ENCODE results near the gene CRYBB1. TPM values are rescaled to one million over a fixed set of nuclear protein-coding genes. Genes with fewer than 3 reads are reported as not detected.

Gene CRYBB1
- total RNA-seq, 1 experiment from 2014 or later = not detected

- DNase-seq (ENCODE audit: low read depth) = peak; percentile 86
These were observed 64.6 kb downstream of the CRYBB1 start for GRCh38 chr22:26553056-26553752.

- DNase-seq (ENCODE audit: low read depth) = no peak
These were observed 65.4 kb downstream of the CRYBB1 start for GRCh38 chr22:26552466-26552865.

- no peak for DNase-seq (ENCODE audit: low read depth)
These were observed 66.3 kb downstream of the CRYBB1 start for GRCh38 chr22:26551568-26551967.

- peak; percentile 95 for DNase-seq (ENCODE audit: low read depth)
These were observed 67.3 kb downstream of the CRYBB1 start for GRCh38 chr22:26550498-26551033.

GRCh38 chr22:26549902-26550497 is 67.8 kb downstream of the CRYBB1 start:
- DNase-seq (ENCODE audit: low read depth) = no peak

Other genes with a start within 250 kb of the CRYBB1 start
- gene ASPHD2, start 188.8 kb downstream of the CRYBB1 start, total RNA-seq (2014; rRNA removed; shearing (Covaris generic)) = 2.7 and 3.8 TPM in 2 replicates
- 16.3 and 20.5 TPM in 2 replicates for gene HPS4, start 134.2 kb downstream of the CRYBB1 start, total RNA-seq (2014; rRNA removed; shearing (Covaris generic))
- 20.1 and 24.0 TPM in 2 replicates for gene SRRD, start 134.2 kb downstream of the CRYBB1 start, total RNA-seq (2014; rRNA removed; shearing (Covaris generic))
- gene TFIP11, start 105.6 kb downstream of the CRYBB1 start, total RNA-seq (2014; rRNA removed; shearing (Covaris generic)) = 15.4 and 19.1 TPM in 2 replicates
- gene TPST2, start 27.9 kb downstream of the CRYBB1 start, total RNA-seq (2014; rRNA removed; shearing (Covaris generic)) = 24.5 and 34.8 TPM in 2 replicates
- not detected in 2 replicates for gene CRYBA4, start 3.9 kb upstream of the CRYBB1 start, total RNA-seq (2014; rRNA removed; shearing (Covaris generic))
- 0.02 TPM in 2 replicates for gene MIAT, start 39.6 kb upstream of the CRYBB1 start, total RNA-seq (2014; rRNA removed; shearing (Covaris generic))